H1 (cell line): ENCODE data around the gene MAP6D1. TPM values are rescaled to one million over a fixed set of nuclear protein-coding genes. Genes with fewer than 3 reads are reported as not detected.

Experiments
- CTCF ChIA-PET: fragments of 300-600 bp; sonication (Branson Sonifier 250); formaldehyde crosslinking; loops from one replicate; lab custom pipeline; 2021; ENCODE audit not compliant: partially characterized antibody; lab: Charles Lee
- POLR2A ChIA-PET: fragments of 300-600 bp; sonication (Branson Sonifier 250); formaldehyde crosslinking; loops from one replicate; lab custom pipeline; 2021; ENCODE audit warnings: inconsistent platforms; ENCODE audit not compliant: partially characterized antibody; lab: Charles Lee
- DNase-seq, 2 experiments: peaks; one replicate each; pipeline versions ENCODE4 v3.0.0 to v3.0.0-alpha.2; 2010 to 2022; ENCODE audit warnings: low spot score in 2 of 2, low read depth in 1 of 2, mixed read lengths in 1 of 2
- FAIRE-seq: peaks from 2 replicates; lab custom pipeline; 2011; peaks lifted over from hg19 to GRCh38; lab: Jason Lieb, UNC
- H2AFZ ChIP-seq: 2 replicates; pipeline ENCODE4 v1.8.1; 2012; ENCODE audit warnings: low read length, inconsistent platforms
- H2AK5ac ChIP-seq: 2 replicates; pipeline ENCODE4 v1.6.1; 2013; ENCODE audit warnings: low read depth, low read length
- H2BK120ac ChIP-seq: replicated peaks from 2 replicates; pipeline ENCODE3; 2013; ENCODE audit warnings: low read depth, low read length, inconsistent platforms
- H2BK12ac ChIP-seq: 2 replicates; pipeline ENCODE4 v1.6.1; 2013; ENCODE audit warnings: low read depth, low read length
- H2BK15ac ChIP-seq: 2 replicates; pipeline ENCODE4 v1.6.1; 2013; ENCODE audit warnings: low read length
- H2BK20ac ChIP-seq: 2 replicates; pipeline ENCODE4 v1.6.1; 2013; ENCODE audit warnings: low read length
- H2BK5ac ChIP-seq: 2 replicates; pipeline ENCODE4 v1.6.1; 2013; ENCODE audit warnings: low read depth, low read length
- H3K14ac ChIP-seq: 2 replicates; pipeline ENCODE4 v1.6.1; 2013; ENCODE audit warnings: inconsistent platforms; ENCODE audit not compliant: insufficient read length
- H3K18ac ChIP-seq: 2 replicates; pipeline ENCODE4 v1.6.1; 2013; ENCODE audit warnings: low read length; ENCODE audit errors: extremely low read depth
- H3K23ac ChIP-seq: 2 replicates; pipeline ENCODE4 v1.6.1; 2013; ENCODE audit warnings: inconsistent platforms; ENCODE audit not compliant: insufficient read length
- H3K23me2 ChIP-seq: 2 replicates; pipeline ENCODE4 v1.6.1; 2013; ENCODE audit warnings: low read depth, low read length
- H3K27ac ChIP-seq: 2 replicates; pipeline ENCODE4 v1.6.1; 2011; ENCODE audit warnings: low read depth, low read length, inconsistent platforms
- H3K27me3 ChIP-seq, 4 experiments: replicated peaks in 1 of 4; 1 replicate in 1 of 4; 2 replicates in 3 of 4; pipeline versions ENCODE4 v1.6.1 to v1.8.1; 2011 to 2013; ENCODE audit warnings: low read length in 3 of 4, mild to moderate bottlenecking in 3 of 4, inconsistent platforms in 2 of 4, mixed read lengths in 2 of 4, moderate library complexity in 1 of 4; ENCODE audit not compliant: control insufficient read depth in 3 of 4, insufficient read depth in 3 of 4; ENCODE audit errors: extremely low read depth in 1 of 4
- H3K36me3 ChIP-seq, 4 experiments: 2 replicates each; pipeline versions ENCODE4 v1.6.1 to v1.8.1; 2011 to 2013; ENCODE audit warnings: mild to moderate bottlenecking in 4 of 4, low read length in 3 of 4, moderate library complexity in 2 of 4, control low read depth in 1 of 4, inconsistent platforms in 1 of 4; ENCODE audit not compliant: insufficient read depth in 4 of 4, control insufficient read depth in 2 of 4
- H3K4ac ChIP-seq: replicated peaks from 2 replicates; pipeline ENCODE3; 2013; ENCODE audit warnings: low read length, low read depth, mixed read lengths, inconsistent platforms; ENCODE audit not compliant: insufficient read length
- H3K4me1 ChIP-seq, 4 experiments: replicated peaks in 1 of 4; 1 replicate in 1 of 4; 2 replicates in 3 of 4; pipeline versions ENCODE4 v1.6.1 to v1.8.1; 2011 to 2013; ENCODE audit warnings: low read length in 3 of 4, inconsistent platforms in 2 of 4, mixed read lengths in 1 of 4; ENCODE audit not compliant: insufficient read depth in 4 of 4, control insufficient read depth in 3 of 4
- H3K4me2 ChIP-seq, 2 experiments: 2 replicates each; pipeline versions ENCODE4 v1.6.1 to v1.8.1; 2011 to 2013; ENCODE audit warnings: low read depth in 2 of 2, low read length in 2 of 2, control low read depth in 1 of 2, inconsistent platforms in 1 of 2, mild to moderate bottlenecking in 1 of 2; ENCODE audit not compliant: insufficient read depth in 1 of 2
- H3K4me3 ChIP-seq, 4 experiments: fragments of 200-600, 300-600 bp in 1 of 4; sonication (generic), shearing (Covaris generic), sonication (Bioruptor Twin) in 1 of 4; 2 replicates each; pipeline versions ENCODE4 v1.5.1 to v1.8.1; 2011 to 2016; ENCODE audit warnings: low read length in 4 of 4, low read depth in 3 of 4, control low read depth in 2 of 4, inconsistent platforms in 2 of 4, mild to moderate bottlenecking in 2 of 4, mixed read lengths in 1 of 4, moderate library complexity in 1 of 4; ENCODE audit not compliant: insufficient read depth in 2 of 4; ENCODE audit errors: extremely low read depth in 1 of 4
- H3K56ac ChIP-seq: replicated peaks from 2 replicates; pipeline ENCODE3; 2013; ENCODE audit warnings: low read depth, mild to moderate bottlenecking, mixed read lengths, low read length, inconsistent platforms; ENCODE audit not compliant: insufficient read length
- H3K79me1 ChIP-seq: 2 replicates; pipeline ENCODE4 v1.6.1; 2013; ENCODE audit warnings: low read depth, low read length, control low read depth
- H3K79me2 ChIP-seq, 2 experiments: 2 replicates each; pipeline versions ENCODE4 v1.6.1 to v1.8.1; 2012 to 2013; ENCODE audit warnings: low read length in 2 of 2, mild to moderate bottlenecking in 2 of 2, inconsistent platforms in 1 of 2; ENCODE audit not compliant: insufficient read depth in 2 of 2, control insufficient read depth in 1 of 2
- H3K9ac ChIP-seq, 4 experiments: replicated peaks in 1 of 4; 1 replicate in 1 of 4; 2 replicates in 3 of 4; pipeline versions ENCODE4 v1.6.1 to v1.8.1; 2011 to 2013; ENCODE audit warnings: low read depth in 3 of 4, low read length in 3 of 4, control low read depth in 2 of 4, mild to moderate bottlenecking in 2 of 4, moderate library complexity in 2 of 4, inconsistent platforms in 1 of 4; ENCODE audit errors: extremely low read depth in 1 of 4
- H3K9me3 ChIP-seq, 2 experiments: 2 replicates each; pipeline versions ENCODE4 v1.6.1 to v1.8.1; 2012 to 2013; ENCODE audit warnings: mild to moderate bottlenecking in 2 of 2, moderate library complexity in 2 of 2, control low read depth in 1 of 2, inconsistent platforms in 1 of 2, low read depth in 1 of 2, low read length in 1 of 2, mixed read lengths in 1 of 2; ENCODE audit not compliant: insufficient read depth in 2 of 2
- H4K20me1 ChIP-seq, 2 experiments: replicated peaks in 1 of 2; 2 replicates each; pipeline versions ENCODE3 to v1.8.1; 2011 to 2013; ENCODE audit warnings: inconsistent platforms in 2 of 2, low read length in 2 of 2, mild to moderate bottlenecking in 1 of 2; ENCODE audit not compliant: insufficient read depth in 2 of 2, control insufficient read depth in 1 of 2
- H4K5ac ChIP-seq: 2 replicates; pipeline ENCODE4 v1.6.1; 2013; ENCODE audit warnings: low read length, low read depth, mixed read lengths, inconsistent platforms; ENCODE audit not compliant: insufficient read length
- H4K8ac ChIP-seq: 2 replicates; pipeline ENCODE4 v1.8.0; 2013; ENCODE audit warnings: mild to moderate bottlenecking, moderate library complexity, low read length, inconsistent platforms; ENCODE audit not compliant: insufficient read depth; ENCODE audit errors: extremely low read depth
- H4K91ac ChIP-seq: replicated peaks from 2 replicates; pipeline ENCODE3; 2013; ENCODE audit warnings: low read length, mixed read lengths, inconsistent platforms; ENCODE audit not compliant: insufficient read length
- PHF8 ChIP-seq: fragments of 200-600 bp; sonication (generic); conservative IDR thresholded peaks from 2 replicates; pipeline ENCODE4 v1.7.1; 2012; ENCODE audit warnings: low read depth, mild to moderate bottlenecking, inconsistent platforms, low read length, moderate library complexity
- RXRA ChIP-seq: IDR thresholded peaks from 2 replicates; pipeline ENCODE4 v1.6.1; 2011; ENCODE audit warnings: low read depth, mild to moderate bottlenecking, low read length, moderate library complexity; ENCODE audit not compliant: insufficient read depth
- WGBS, 2 experiments: shearing (Covaris generic) in 1 of 2; methylation state at CpG; one replicate each; pipeline versions ENCODE4 v1.1.6 to v1.1.7; 2013 to 2015; ENCODE audit warnings: low lambda C conversion rate in 2 of 2, mixed read lengths in 2 of 2, inconsistent platforms in 1 of 2, low coverage in 1 of 2, missing lambda C conversion rate in 1 of 2; ENCODE audit not compliant: insufficient replicate concordance in 2 of 2, insufficient coverage in 1 of 2, insufficient read length in 1 of 2; ENCODE audit errors: extremely low coverage in 1 of 2, missing lambda C conversion rate in 1 of 2; 5-methylcytosine and 5-hydroxymethylcytosine counted together
- polyA plus RNA-seq, 7 experiments: library from polyadenylated mRNA; depleted of rRNA in 3 of 7; stranded (reverse) in 5 of 7; unstranded in 2 of 7; fragments of >200 nt in 5 of 7; fragments of 200-250 nt in 2 of 7; gene quantifications; 1 replicate in 5 of 7; 2 replicates in 1 of 7; 4 replicates in 1 of 7; pipeline versions ENCODE4 v1.2.1 to v1.2.3, GENCODE V29; 2011 to 2013; ENCODE audit warnings: missing spikeins in 2 of 7, mixed read lengths in 2 of 7
- total RNA-seq: library from RNA; stranded (reverse); fragmentation: NEBNext Ultra II Directional; extraction: Animal tissue kit (Norgen Biotek cat#: 25700); gene quantifications from 2 replicates; pipeline ENCODE4 v1.2.1, GENCODE V29; 2021
- TF ChIP-seq, protein P1 (sequence below): IDR thresholded peaks from 2 replicates; pipeline ENCODE4 v1.6.1; 2011; ENCODE audit warnings: low read length, improper control_type of control experiment

The MAP6D1 gene
- total and polyA plus RNA-seq, 2 of the 8 experiments (the other 6 are each of a cell fraction or from before 2014, with no cell fraction given) = 4.8 to 5.2 TPM

DNA sequence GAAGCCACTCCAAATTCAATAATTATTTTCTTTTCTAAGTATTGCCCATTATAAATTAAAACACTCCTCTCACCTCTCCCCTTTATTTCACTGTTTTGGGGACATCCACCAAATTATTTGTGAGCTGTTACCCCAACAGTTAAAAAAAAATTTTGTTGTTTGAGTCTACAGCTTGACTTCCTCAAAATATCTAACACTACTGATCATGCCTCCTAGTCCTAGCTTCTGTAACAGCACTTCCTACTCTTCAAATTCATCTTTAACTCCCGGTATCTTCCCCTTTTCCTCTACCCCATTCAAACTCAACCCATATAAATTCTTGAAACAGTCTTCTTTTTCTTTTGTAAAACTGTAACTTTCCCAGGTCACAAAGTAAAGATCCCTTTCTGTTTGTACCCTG is 43.4 kb upstream of the MAP6D1 start:
- peaks cover 0 to 32% (median 19%) of the 10 kb centered on the region in 4 experiments; a peak in 6 of 8 replicates for H3K36me3 ChIP-seq
- peaks cover 5 to 51% of the 10 kb centered on the region in 2 experiments for H3K79me2 ChIP-seq

More for the DNA sequence above, 43.4 kb upstream of the MAP6D1 start:
- H3K4me2 ChIP-seq = no peak overlapping the region
- H2BK120ac ChIP-seq = no peak overlapping the region
- no peak overlapping the region for H4K8ac ChIP-seq
- WGBS, 2 experiments = 89 to 100% methylated on average over 1 of the region's 1 CpG
- H3K23ac ChIP-seq = no peak overlapping the region
- H3K9ac ChIP-seq = no peak overlapping the region
- no peak overlapping the region for H3K56ac ChIP-seq
- peaks cover 1 to 5% of the 10 kb centered on the region in 2 experiments for H4K20me1 ChIP-seq
- no peak overlapping the region for H2AFZ ChIP-seq
- H2BK15ac ChIP-seq = no peak overlapping the region
- H4K5ac ChIP-seq = no peak overlapping the region
- no peaks in the 10 kb centered on the region for H3K4me1 ChIP-seq
- H3K23me2 ChIP-seq = no peaks in the 10 kb centered on the region; the same call in 1 of the 2 replicates
- ChIA-PET CTCF (interaction anchor here (1.6 kb wide), 1 partner anchor 9 kb away, joined by 3 read pairs; no protein-coding TSS in a partner anchor), POLR2A (no interaction called here)
- H3K4me3 ChIP-seq = no peak overlapping the region
- H3K4ac ChIP-seq = no peak overlapping the region
- H3K27ac ChIP-seq = no peak overlapping the region
- no peak overlapping the region for H2BK5ac ChIP-seq
- H3K14ac ChIP-seq = no peak overlapping the region
- DNase-seq (no peak), FAIRE-seq (no peak)
- no peaks in the 10 kb centered on the region for H3K9me3 ChIP-seq
- H2AK5ac ChIP-seq = no peak overlapping the region
- no peak overlapping the region for H2BK12ac ChIP-seq
- peaks cover 1% of the 10 kb centered on the region; the same call in 1 of the 2 replicates for H3K79me1 ChIP-seq
- no peak for TF ChIP-seq RXRA
- TF ChIP-seq PHF8 = no peak
- TF ChIP-seq, protein P1, sequence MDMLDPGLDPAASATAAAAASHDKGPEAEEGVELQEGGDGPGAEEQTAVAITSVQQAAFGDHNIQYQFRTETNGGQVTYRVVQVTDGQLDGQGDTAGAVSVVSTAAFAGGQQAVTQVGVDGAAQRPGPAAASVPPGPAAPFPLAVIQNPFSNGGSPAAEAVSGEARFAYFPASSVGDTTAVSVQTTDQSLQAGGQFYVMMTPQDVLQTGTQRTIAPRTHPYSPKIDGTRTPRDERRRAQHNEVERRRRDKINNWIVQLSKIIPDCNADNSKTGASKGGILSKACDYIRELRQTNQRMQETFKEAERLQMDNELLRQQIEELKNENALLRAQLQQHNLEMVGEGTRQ = no peak
- no peak overlapping the region for H4K91ac ChIP-seq
- no peak overlapping the region for H2BK20ac ChIP-seq
- H3K27me3 ChIP-seq = no peaks in the 10 kb centered on the region
- H3K18ac ChIP-seq = no peak overlapping the region
